ENCODE results near the gene OXER1. TPM values are rescaled to one million over a fixed set of nuclear protein-coding genes. Genes with fewer than 3 reads are reported as not detected.

OXER1 gene
- total and polyA plus RNA-seq, 7 experiments from 2014 or later, result 0.12 to 3.0 (median 0.36) TPM; not detected in 3

GRCh38 chr2:42809131-42809818 lies 45.3 kb upstream of the OXER1 start:
- Histone ChIP-seq H3K27me3 (ENCODE audit: control insufficient read depth in 2 of 2, insufficient read depth in 2 of 2, low read length in 2 of 2) (no peaks in the 10 kb centered on the region), H3K4me1 (ENCODE audit: control insufficient read depth in 2 of 2, insufficient read depth in 2 of 2, low read length in 2 of 2) (peaks cover 0 to 3% of the 10 kb centered on the region in 2 donors), H3K4me3 (ENCODE audit: low read length) (peak overlapping the region; percentile 61), H3K36me3 (ENCODE audit: control insufficient read depth in 2 of 3, insufficient read depth in 3 of 3, low read length in 3 of 3) (no peaks in the 10 kb centered on the region), H3K9me3 (ENCODE audit: control insufficient read depth in 2 of 3, low read length in 3 of 3) (no peaks in the 10 kb centered on the region), H3K27ac (ENCODE audit: low read depth, low read length) (peak overlapping the region; percentile 99)
- peaks cover 0 to 7% (median 0%) of the 10 kb centered on the region in 11 donors for H3K9me3 Mint-ChIP-seq
- DNase-seq, result no peak
- H3K27ac Mint-ChIP-seq, result peak overlapping the region; percentile 82 to 95 (median 91)
- CTCF ChIA-PET, result interaction anchor here (0.6 kb wide), 1 partner anchor 916 kb away, joined by 6 read pairs; no protein-coding TSS in a partner anchor
- ATAC-seq, result no peak
- H3K4me1 Mint-ChIP-seq, result peaks cover 0 to 35% (median 20%) of the 10 kb centered on the region in 7 donors
- H3K4me3 Mint-ChIP-seq, result peak overlapping the region; percentile 69 to 87 (median 80)
- intact Hi-C loops (cut with micrococcal nuclease), result no loop called here
- peaks cover 0 to 31% (median 0%) of the 10 kb centered on the region in 5 donors for H3K27me3 Mint-ChIP-seq
- H3K36me3 Mint-ChIP-seq, result peaks cover 0 to 3% (median 0%) of the 10 kb centered on the region in 5 donors
- POLR2A ChIA-PET, result interaction anchor here (0.6 to 3.5 kb wide), 11 partner anchors 9 to 1358 kb away, joined by 3 to 28 read pairs (median 5); partner anchors contain the start of genes COX7A2L, HAAO, THADA and ZFP36L2

DNA sequence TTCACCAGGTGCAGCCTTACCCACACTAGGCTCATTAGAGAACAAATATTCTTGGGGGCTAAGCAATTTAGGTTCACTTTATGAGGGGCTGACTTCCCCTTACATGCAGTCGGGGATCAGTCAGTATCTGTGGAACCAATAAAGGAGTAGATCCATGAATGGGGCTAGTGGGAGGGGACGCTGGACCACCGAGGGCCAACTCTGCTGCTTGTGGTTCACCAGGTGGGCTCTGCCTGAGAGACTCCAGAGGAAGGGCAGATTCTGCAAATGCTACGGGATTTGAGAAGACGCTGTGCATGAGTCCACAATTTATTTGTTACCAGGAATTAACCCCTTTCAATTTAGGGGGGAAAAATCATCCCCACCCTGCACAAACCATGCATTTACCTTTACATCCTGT lies 44.4 kb upstream of the OXER1 start:
- no peak overlapping the region for H3K27ac ChIP-seq (ENCODE audit: low read depth, low read length)
- peaks cover 0 to 3% of the 10 kb centered on the region in 2 donors for H3K4me1 ChIP-seq (ENCODE audit: control insufficient read depth in 2 of 2, insufficient read depth in 2 of 2, low read length in 2 of 2)
- H3K4me1 Mint-ChIP-seq, result peaks cover 0 to 35% (median 20%) of the 10 kb centered on the region in 7 donors
- peak overlapping the region in 8 of 9 donors; percentile 5 to 87 (median 51) for H3K27ac Mint-ChIP-seq
- H3K4me3 Mint-ChIP-seq, result peak overlapping the region in 9 of 10 donors; percentile 6 to 82 (median 54)
- no peaks in the 10 kb centered on the region for H3K9me3 ChIP-seq (ENCODE audit: control insufficient read depth in 2 of 3, low read length in 3 of 3)
- no peak for DNase-seq
- ATAC-seq, result no peak
- H3K9me3 Mint-ChIP-seq, result peaks cover 0 to 7% (median 0%) of the 10 kb centered on the region in 11 donors
- no peaks in the 10 kb centered on the region for H3K27me3 ChIP-seq (ENCODE audit: control insufficient read depth in 2 of 2, insufficient read depth in 2 of 2, low read length in 2 of 2)
- intact Hi-C loops (cut with micrococcal nuclease), result no loop called here
- CTCF ChIA-PET, result no interaction called here
- POLR2A ChIA-PET, result interaction anchor here (1.5 kb wide), 1 partner anchor 153 kb away, joined by 3 read pairs; no protein-coding TSS in a partner anchor
- no peaks in the 10 kb centered on the region for H3K36me3 Mint-ChIP-seq
- peaks cover 0 to 37% (median 0%) of the 10 kb centered on the region in 5 donors for H3K27me3 Mint-ChIP-seq
- no peak overlapping the region for H3K4me3 ChIP-seq (ENCODE audit: low read length)
- no peaks in the 10 kb centered on the region for H3K36me3 ChIP-seq (ENCODE audit: control insufficient read depth in 2 of 3, insufficient read depth in 3 of 3, low read length in 3 of 3)

GRCh38 chr2:42806786-42807185 lies 42.9 kb upstream of the OXER1 start:
- Histone ChIP-seq H3K27ac (ENCODE audit: low read depth, low read length) (no peak overlapping the region), H3K4me1 (ENCODE audit: control insufficient read depth in 2 of 2, insufficient read depth in 2 of 2, low read length in 2 of 2) (peaks cover 0 to 3% of the 10 kb centered on the region in 2 donors), H3K27me3 (ENCODE audit: control insufficient read depth in 2 of 2, insufficient read depth in 2 of 2, low read length in 2 of 2) (no peaks in the 10 kb centered on the region), H3K9me3 (ENCODE audit: control insufficient read depth in 2 of 3, low read length in 3 of 3) (no peaks in the 10 kb centered on the region), H3K36me3 (ENCODE audit: control insufficient read depth in 2 of 3, insufficient read depth in 3 of 3, low read length in 3 of 3) (no peaks in the 10 kb centered on the region), H3K4me3 (ENCODE audit: low read length) (no peak overlapping the region)
- Mint-ChIP-seq H3K27ac (no peak overlapping the region), H3K36me3 (no peaks in the 10 kb centered on the region), H3K9me3 (peaks cover 0 to 7% (median 0%) of the 10 kb centered on the region in 11 donors), H3K4me3 (no peak overlapping the region), H3K4me1 (peaks cover 0 to 26% (median 11%) of the 10 kb centered on the region in 7 donors), H3K27me3 (peaks cover 0 to 45% (median 0%) of the 10 kb centered on the region in 5 donors)
- POLR2A ChIA-PET, result no interaction called here
- ATAC-seq, result no peak
- CTCF ChIA-PET, result no interaction called here
- no peak for DNase-seq
- intact Hi-C loops (cut with micrococcal nuclease), result no loop called here

DNA sequence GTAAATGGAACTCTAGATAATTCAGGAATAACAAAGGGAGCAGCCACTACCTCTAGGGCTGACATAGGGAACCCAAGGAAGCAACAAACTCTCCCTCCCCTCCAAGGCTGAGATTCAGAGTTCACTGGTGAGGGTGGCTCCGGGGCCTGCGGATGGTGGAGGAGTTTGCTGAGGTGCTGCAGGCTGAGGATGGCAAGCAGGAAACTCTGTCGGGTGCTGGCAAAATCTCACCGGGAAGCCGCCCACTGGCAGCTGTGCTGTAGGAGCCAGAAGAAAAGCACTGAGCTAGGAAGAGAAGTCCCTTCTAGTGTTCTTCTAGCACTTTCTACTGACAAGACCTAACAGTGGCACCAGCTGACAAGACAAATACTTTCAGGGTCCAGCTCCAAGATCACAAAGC lies 41.0 kb upstream of the OXER1 start:
- no peaks in the 10 kb centered on the region for H3K27me3 ChIP-seq (ENCODE audit: control insufficient read depth in 2 of 2, insufficient read depth in 2 of 2, low read length in 2 of 2)
- no peak overlapping the region for H3K27ac Mint-ChIP-seq
- ChIA-PET POLR2A (no interaction called here), CTCF (no interaction called here)
- no peaks in the 10 kb centered on the region for H3K36me3 ChIP-seq (ENCODE audit: control insufficient read depth in 2 of 3, insufficient read depth in 3 of 3, low read length in 3 of 3)
- no peaks in the 10 kb centered on the region for H3K9me3 ChIP-seq (ENCODE audit: control insufficient read depth in 2 of 3, low read length in 3 of 3)
- H3K4me3 ChIP-seq (ENCODE audit: low read length), result no peak overlapping the region
- H3K36me3 Mint-ChIP-seq, result no peaks in the 10 kb centered on the region
- H3K4me3 Mint-ChIP-seq, result no peak overlapping the region
- H3K9me3 Mint-ChIP-seq, result peaks cover 0 to 1% (median 0%) of the 10 kb centered on the region in 11 donors
- H3K4me1 Mint-ChIP-seq, result peaks cover 7 to 32% (median 10%) of the 10 kb centered on the region in 7 donors
- H3K27ac ChIP-seq (ENCODE audit: low read depth, low read length), result no peak overlapping the region
- intact Hi-C loops (cut with micrococcal nuclease), result no loop called here
- ATAC-seq (no peak), DNase-seq (no peak)
- H3K4me1 ChIP-seq (ENCODE audit: control insufficient read depth in 2 of 2, insufficient read depth in 2 of 2, low read length in 2 of 2), result no peaks in the 10 kb centered on the region
- peaks cover 0 to 47% (median 0%) of the 10 kb centered on the region in 5 donors for H3K27me3 Mint-ChIP-seq

GRCh38 chr2:42804338-42804737 lies 40.4 kb upstream of the OXER1 start:
- Mint-ChIP-seq H3K4me3 (no peak overlapping the region), H3K4me1 (peaks cover 7 to 33% (median 9%) of the 10 kb centered on the region in 7 donors), H3K36me3 (no peaks in the 10 kb centered on the region), H3K27ac (no peak overlapping the region), H3K27me3 (peaks cover 0 to 47% (median 0%) of the 10 kb centered on the region in 5 donors), H3K9me3 (no peaks in the 10 kb centered on the region)
- no peaks in the 10 kb centered on the region for H3K4me1 ChIP-seq (ENCODE audit: control insufficient read depth in 2 of 2, insufficient read depth in 2 of 2, low read length in 2 of 2)
- intact Hi-C loops (cut with micrococcal nuclease), result no loop called here
- H3K27ac ChIP-seq (ENCODE audit: low read depth, low read length), result no peak overlapping the region
- ATAC-seq (peak; percentile 83), DNase-seq (no peak)
- ChIA-PET CTCF (interaction anchor here (0.7 kb wide), 1 partner anchor 19 kb away, joined by 3 read pairs; no protein-coding TSS in a partner anchor), POLR2A (no interaction called here)
- no peaks in the 10 kb centered on the region for H3K36me3 ChIP-seq (ENCODE audit: control insufficient read depth in 2 of 3, insufficient read depth in 3 of 3, low read length in 3 of 3)
- no peak overlapping the region for H3K4me3 ChIP-seq (ENCODE audit: low read length)
- H3K27me3 ChIP-seq (ENCODE audit: control insufficient read depth in 2 of 2, insufficient read depth in 2 of 2, low read length in 2 of 2), result no peaks in the 10 kb centered on the region
- H3K9me3 ChIP-seq (ENCODE audit: control insufficient read depth in 2 of 3, low read length in 3 of 3), result no peaks in the 10 kb centered on the region

- Mint-ChIP-seq H3K9me3 (no peaks in the 10 kb centered on the region), H3K4me1 (peaks cover 4 to 23% (median 7%) of the 10 kb centered on the region in 7 donors), H3K36me3 (no peaks in the 10 kb centered on the region), H3K27ac (no peak overlapping the region), H3K4me3 (no peak overlapping the region), H3K27me3 (peaks cover 0 to 32% (median 0%) of the 10 kb centered on the region in 5 donors)
- no peaks in the 10 kb centered on the region for H3K36me3 ChIP-seq (ENCODE audit: control insufficient read depth in 2 of 3, insufficient read depth in 3 of 3, low read length in 3 of 3)
- no peak for ATAC-seq
- DNase-seq, result no peak
- no peak overlapping the region for H3K4me3 ChIP-seq (ENCODE audit: low read length)
- no peaks in the 10 kb centered on the region for H3K4me1 ChIP-seq (ENCODE audit: control insufficient read depth in 2 of 2, insufficient read depth in 2 of 2, low read length in 2 of 2)
- ChIA-PET CTCF (no interaction called here), POLR2A (no interaction called here)
- no peaks in the 10 kb centered on the region for H3K27me3 ChIP-seq (ENCODE audit: control insufficient read depth in 2 of 2, insufficient read depth in 2 of 2, low read length in 2 of 2)
- intact Hi-C loops (cut with micrococcal nuclease), result no loop called here
- H3K9me3 ChIP-seq (ENCODE audit: control insufficient read depth in 2 of 3, low read length in 3 of 3), result no peaks in the 10 kb centered on the region
- no peak overlapping the region for H3K27ac ChIP-seq (ENCODE audit: low read depth, low read length)
These were observed 38.2 kb upstream of the OXER1 start for GRCh38 chr2:42802150-42802549.

Data from naive thymus-derived CD4-positive, alpha-beta T cell (primary cell).